SH-SY5Y (cell line): Measurements from ENCODE around the gene TIMM10.

Experiments used
- GATA2 ChIP-seq: IDR thresholded peaks from 2 replicates; pipeline ENCODE4 v1.6.1; 2011; ENCODE audit warnings: mild to moderate bottlenecking, low read depth, low read length
- GATA3 ChIP-seq: IDR thresholded peaks from 2 replicates; pipeline ENCODE4 v1.6.1; 2011; ENCODE audit warnings: low read depth, mild to moderate bottlenecking, low read length, moderate library complexity

DNA sequence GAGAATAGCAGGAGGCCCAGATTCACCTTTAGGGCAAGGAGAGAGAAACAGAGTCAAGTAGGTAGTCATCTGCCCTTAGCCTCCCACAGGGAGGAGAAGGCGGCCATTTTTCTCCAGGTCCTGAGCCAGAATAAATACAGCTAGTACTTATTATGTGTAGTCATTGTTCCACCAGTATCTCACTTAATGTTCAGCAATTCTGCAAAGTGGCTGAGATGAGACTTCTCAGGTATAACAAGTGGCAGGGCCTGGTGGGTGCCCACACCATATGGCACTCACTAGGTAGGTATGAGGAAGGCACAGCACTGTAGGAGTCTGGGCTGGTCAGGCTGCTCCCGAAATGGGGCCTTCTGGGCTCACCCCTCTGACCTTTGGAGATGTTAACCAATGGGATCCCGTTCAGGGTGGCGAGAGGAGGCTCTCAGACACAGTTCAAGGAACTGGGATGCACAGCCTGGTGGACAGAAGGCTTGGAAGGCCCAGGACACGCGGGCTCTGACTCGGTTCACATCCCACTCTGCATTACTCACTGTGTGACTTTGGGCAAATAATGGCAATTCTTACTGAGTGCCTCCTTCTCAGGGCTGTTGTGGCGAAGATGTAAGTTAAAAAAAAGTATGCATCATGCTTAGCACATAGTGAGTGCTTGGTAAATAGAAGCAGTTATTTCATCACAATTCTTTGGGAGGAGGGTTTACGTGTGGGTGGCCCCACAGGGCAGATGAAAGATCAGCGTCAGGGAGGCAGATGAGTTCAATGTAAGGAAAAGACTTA lies 45.1 kb downstream of the TIMM10 start:
- TF ChIP-seq GATA3: no peak
- no peak for TF ChIP-seq GATA2
